OCI-LY7 (cell line): ENCODE results near the gene UGT1A7. TPM values are rescaled to one million over a fixed set of nuclear protein-coding genes. Genes with fewer than 3 reads are reported as not detected.

Experiments used
- BruUV-seq: library from RNA; stranded (reverse); fragments of 400-500 nt; replicated peaks from 2 replicates; lab custom pipeline; 2021; lab: Mats Ljungman, UMichigan
- CTCF ChIA-PET: fragments of 300-600 bp; sonication (Branson Sonifier 250); formaldehyde crosslinking; loops from one replicate; lab custom pipeline; 2022; ENCODE audit warnings: antibody characterized with exemption; ENCODE audit not compliant: unreplicated experiment; lab: Charles Lee
- POLR2A ChIA-PET: fragments of 300-600 bp; sonication (Branson Sonifier 250); formaldehyde crosslinking; loops from one replicate; lab custom pipeline; 2022; ENCODE audit warnings: antibody characterized with exemption; lab: Charles Lee
- DNase-seq: peaks from one replicate; pipeline ENCODE4 v3.0.0-alpha.2; 2015; ENCODE audit warnings: low spot score
- H2AFZ ChIP-seq: fragments of 200-600 bp; sonication (generic), shearing (Covaris generic); 2 replicates; pipeline ENCODE4 v1.6.1; 2014; ENCODE audit warnings: mild to moderate bottlenecking, antibody characterized with exemption, low read length, moderate library complexity
- H3K27ac ChIP-seq: fragments of 200-600 bp; sonication (generic); 2 replicates; pipeline ENCODE4 v1.5.1; 2014; ENCODE audit warnings: mixed run types, low read depth, mild to moderate bottlenecking, moderate library complexity, low read length, inconsistent platforms; ENCODE audit not compliant: poor library complexity, severe bottlenecking
- H3K36me3 ChIP-seq: fragments of 200-600 bp; sonication (generic); 2 replicates; pipeline ENCODE4 v1.6.1; 2014; ENCODE audit warnings: mild to moderate bottlenecking, antibody characterized with exemption, low read length, moderate library complexity, mixed read lengths; ENCODE audit not compliant: insufficient read depth
- H3K4me1 ChIP-seq: fragments of 200-600 bp; sonication (generic); 2 replicates; pipeline ENCODE4 v1.5.1; 2014; ENCODE audit warnings: mild to moderate bottlenecking, low read length; ENCODE audit not compliant: insufficient read depth, poor library complexity, severe bottlenecking
- H3K4me2 ChIP-seq: fragments of 200-600 bp; sonication (generic); 2 replicates; pipeline ENCODE4 v1.6.1; 2014; ENCODE audit warnings: mild to moderate bottlenecking, low read length
- H3K4me3 ChIP-seq: fragments of 200-600 bp; sonication (generic); 2 replicates; pipeline ENCODE4 v1.5.1; 2014; ENCODE audit warnings: mild to moderate bottlenecking, low read depth, low read length; ENCODE audit not compliant: poor library complexity, severe bottlenecking
- H3K79me2 ChIP-seq: fragments of 200-600 bp; sonication (generic); 2 replicates; pipeline ENCODE4 v1.6.1; 2016; ENCODE audit warnings: low read depth, mild to moderate bottlenecking, low read length, moderate library complexity, mixed read lengths; ENCODE audit not compliant: insufficient read depth
- H3K9me2 ChIP-seq: fragments of 200-600 bp; sonication (generic); 2 replicates; pipeline ENCODE4 v1.6.1; 2016; ENCODE audit warnings: mild to moderate bottlenecking, low read length, mixed read lengths; ENCODE audit not compliant: insufficient read depth
- H3K9me3 ChIP-seq: fragments of 200-600 bp; sonication (generic); 2 replicates; pipeline ENCODE4 v1.6.1; 2014; ENCODE audit warnings: mild to moderate bottlenecking, mixed run types, low read length, mixed read lengths
- H4K20me1 ChIP-seq: fragments of 200-600 bp; sonication (generic); 2 replicates; pipeline ENCODE4 v1.6.1; 2014; ENCODE audit warnings: mild to moderate bottlenecking, antibody characterized with exemption, low read length, moderate library complexity, mixed read lengths; ENCODE audit not compliant: insufficient read depth
- EZH2phosphoT487 ChIP-seq: fragments of 200-600 bp; sonication (generic); IDR thresholded peaks from 2 replicates; pipeline ENCODE4 v1.6.1; 2018; ENCODE audit warnings: low read depth, borderline replicate concordance, mild to moderate bottlenecking, mixed run types, antibody characterized with exemption, low read length, moderate library complexity, mixed read lengths
- intact Hi-C: fragments of 100-400 bp; cut with micrococcal nuclease; formaldehyde crosslinking; loops from one replicate; pipeline ENCODE4 v1.10.0; 2022; ENCODE audit not compliant: unreplicated experiment
- total RNA-seq, 2 experiments: library from RNA; depleted of rRNA in 1 of 2; stranded (reverse); fragments of >200 nt in 1 of 2; shearing (Covaris generic) in 1 of 2; gene quantifications; 2 replicates each; pipeline ENCODE4 v1.2.3, GENCODE V29; 2014 to 2022
- TF ChIP-seq, protein P1 (sequence below): fragments of 200-600 bp; sonication (generic); conservative IDR thresholded peaks from 2 replicates; pipeline ENCODE4 v1.5.1; 2014; ENCODE audit warnings: mild to moderate bottlenecking, antibody characterized with exemption, low read length, moderate library complexity, mixed read lengths

The UGT1A7 gene
- total RNA-seq, 2 experiments from 2014 or later: not detected

DNA sequence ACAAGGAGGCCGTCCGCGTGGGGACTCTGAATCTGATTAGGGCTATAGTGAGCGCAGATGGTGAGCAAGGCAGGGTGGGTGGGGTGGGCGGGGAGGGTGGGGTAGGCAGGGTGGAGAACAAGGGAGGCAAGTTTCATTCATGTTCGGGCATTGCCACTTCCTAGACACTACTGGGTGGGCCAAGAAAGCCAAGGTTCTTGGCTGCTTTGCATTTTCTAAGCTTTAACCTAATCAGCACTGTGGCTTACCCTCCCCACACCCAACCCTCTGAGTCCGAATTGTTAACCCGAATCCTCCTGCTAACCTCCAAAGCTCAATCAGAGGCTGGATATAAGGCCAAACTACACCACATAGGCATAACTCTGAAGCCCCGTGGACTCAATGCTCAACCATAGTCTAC is 114.6 kb downstream of the UGT1A7 start:
- no peak overlapping the region for H3K4me2 ChIP-seq
- no peaks in the 10 kb centered on the region for H3K9me2 ChIP-seq
- H4K20me1 ChIP-seq: no peaks in the 10 kb centered on the region
- ChIA-PET CTCF (no interaction called here), POLR2A (interaction anchor here (0.6 kb wide), 1 partner anchor 124 kb away, joined by 3 read pairs; no protein-coding TSS in a partner anchor)
- H3K79me2 ChIP-seq: no peaks in the 10 kb centered on the region
- H3K4me1 ChIP-seq: peaks cover 5% of the 10 kb centered on the region
- no peaks in the 10 kb centered on the region for H3K9me3 ChIP-seq
- H3K27ac ChIP-seq: no peak overlapping the region
- H3K36me3 ChIP-seq: no peaks in the 10 kb centered on the region
- H3K4me3 ChIP-seq: no peak overlapping the region
- intact Hi-C loops: no loop called here
- no peak for TF ChIP-seq EZH2phosphoT487
- TF ChIP-seq, protein P1, sequence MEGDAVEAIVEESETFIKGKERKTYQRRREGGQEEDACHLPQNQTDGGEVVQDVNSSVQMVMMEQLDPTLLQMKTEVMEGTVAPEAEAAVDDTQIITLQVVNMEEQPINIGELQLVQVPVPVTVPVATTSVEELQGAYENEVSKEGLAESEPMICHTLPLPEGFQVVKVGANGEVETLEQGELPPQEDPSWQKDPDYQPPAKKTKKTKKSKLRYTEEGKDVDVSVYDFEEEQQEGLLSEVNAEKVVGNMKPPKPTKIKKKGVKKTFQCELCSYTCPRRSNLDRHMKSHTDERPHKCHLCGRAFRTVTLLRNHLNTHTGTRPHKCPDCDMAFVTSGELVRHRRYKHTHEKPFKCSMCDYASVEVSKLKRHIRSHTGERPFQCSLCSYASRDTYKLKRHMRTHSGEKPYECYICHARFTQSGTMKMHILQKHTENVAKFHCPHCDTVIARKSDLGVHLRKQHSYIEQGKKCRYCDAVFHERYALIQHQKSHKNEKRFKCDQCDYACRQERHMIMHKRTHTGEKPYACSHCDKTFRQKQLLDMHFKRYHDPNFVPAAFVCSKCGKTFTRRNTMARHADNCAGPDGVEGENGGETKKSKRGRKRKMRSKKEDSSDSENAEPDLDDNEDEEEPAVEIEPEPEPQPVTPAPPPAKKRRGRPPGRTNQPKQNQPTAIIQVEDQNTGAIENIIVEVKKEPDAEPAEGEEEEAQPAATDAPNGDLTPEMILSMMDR: no peak
- DNase-seq: no peak
- no peak overlapping the region for H2AFZ ChIP-seq
- no TSS peak for BruUV-seq

DNA sequence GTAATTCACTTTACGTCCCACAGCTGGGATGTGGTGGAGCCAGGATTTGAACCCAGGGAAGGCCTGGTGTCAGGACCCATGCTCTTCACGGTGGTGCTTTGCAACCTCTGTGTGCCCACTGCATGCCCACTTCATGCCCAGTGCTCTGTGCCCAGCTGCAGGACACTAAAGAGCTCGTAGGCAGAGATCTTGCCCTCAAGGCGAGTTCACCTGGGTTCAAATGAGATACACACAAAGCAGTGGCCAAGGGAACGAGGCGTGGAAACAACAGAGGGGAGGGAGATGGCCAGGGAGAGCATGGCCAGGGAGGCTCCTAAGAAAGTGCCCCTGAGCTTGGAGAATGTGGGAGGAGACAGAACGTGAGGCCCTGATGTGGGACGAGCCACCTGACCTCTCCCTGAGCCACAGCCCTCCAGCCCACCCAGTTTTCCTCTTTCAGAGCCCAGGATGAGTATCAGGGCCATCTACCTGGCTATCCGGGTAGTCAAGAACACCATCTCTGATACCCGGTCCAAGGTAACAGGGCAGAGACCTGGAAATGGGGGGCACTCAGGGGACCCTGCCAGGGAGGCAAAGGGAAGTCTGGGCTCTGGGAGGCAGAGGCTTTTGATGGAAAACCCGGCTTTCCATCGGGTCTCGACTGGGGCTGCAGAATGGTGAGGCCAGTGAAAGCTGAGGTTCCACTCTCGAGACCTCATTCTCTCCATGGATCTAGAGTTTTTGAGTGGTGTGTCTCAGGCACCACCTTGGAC is 116.8 kb downstream of the UGT1A7 start:
- no peak for TF ChIP-seq EZH2phosphoT487
- TF ChIP-seq, protein P1: no peak

DNA sequence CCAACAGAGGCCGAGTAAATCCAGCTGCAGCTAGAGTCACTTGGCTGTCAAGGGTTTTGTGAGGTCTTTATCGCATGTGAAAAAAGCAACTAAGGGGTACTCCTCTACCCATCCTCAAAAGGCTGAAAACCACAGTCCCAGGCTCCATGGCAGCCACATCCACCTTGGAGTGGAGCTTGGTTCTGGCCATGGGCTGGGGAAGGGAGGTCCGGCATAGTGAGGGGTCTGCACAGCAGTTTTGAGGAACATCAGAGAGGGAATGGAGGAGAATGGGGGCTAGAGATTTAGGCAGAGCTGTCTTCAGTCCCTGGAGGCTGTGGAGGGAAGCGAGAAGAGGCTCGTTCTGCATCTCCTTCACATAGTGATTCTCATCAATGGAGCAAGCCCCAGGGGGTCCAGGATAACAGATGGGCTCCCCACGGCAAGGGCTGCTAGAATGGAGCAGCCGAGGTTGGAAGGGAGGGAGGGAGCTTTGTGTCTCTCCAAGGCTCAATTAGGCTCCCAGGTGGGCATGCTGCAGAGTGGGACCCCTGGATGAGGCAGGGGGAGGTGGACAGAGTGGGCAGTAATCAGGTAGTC is 117.5 kb downstream of the UGT1A7 start:
- BruUV-seq: no TSS peak
- ChIA-PET CTCF (interaction anchor here (0.5 kb wide), 1 partner anchor 788 kb away, joined by 3 read pairs; no protein-coding TSS in a partner anchor), POLR2A (interaction anchor here (0.5 kb wide), 1 partner anchor 170 kb away, joined by 3 read pairs; no protein-coding TSS in a partner anchor)
- no peak overlapping the region for H3K4me3 ChIP-seq
- no peaks in the 10 kb centered on the region for H3K9me2 ChIP-seq
- intact Hi-C loops: no loop called here
- no peak for TF ChIP-seq EZH2phosphoT487
- TF ChIP-seq, protein P1: no peak
- DNase-seq: no peak
- peaks cover 11% of the 10 kb centered on the region for H3K4me1 ChIP-seq
- no peaks in the 10 kb centered on the region for H3K9me3 ChIP-seq
- H3K36me3 ChIP-seq: no peaks in the 10 kb centered on the region
- H3K79me2 ChIP-seq: no peaks in the 10 kb centered on the region
- no peak overlapping the region for H2AFZ ChIP-seq
- no peak overlapping the region for H3K27ac ChIP-seq
- no peak overlapping the region for H3K4me2 ChIP-seq
- H4K20me1 ChIP-seq: no peaks in the 10 kb centered on the region

More for the DNA sequence above, 116.8 kb downstream of the UGT1A7 start:
- no TSS peak for BruUV-seq
- CTCF ChIA-PET: interaction anchor here (0.5 kb wide), 1 partner anchor 787 kb away, joined by 3 read pairs; no protein-coding TSS in a partner anchor
- Histone ChIP-seq H2AFZ (no peak overlapping the region), H3K27ac (no peak overlapping the region), H3K9me2 (no peaks in the 10 kb centered on the region), H3K9me3 (no peaks in the 10 kb centered on the region), H3K36me3 (no peaks in the 10 kb centered on the region), H3K4me3 (no peak overlapping the region), H3K4me2 (no peak overlapping the region), H4K20me1 (no peaks in the 10 kb centered on the region), H3K4me1 (peaks cover 11% of the 10 kb centered on the region), H3K79me2 (no peaks in the 10 kb centered on the region)
- DNase-seq: no peak
- intact Hi-C loops: no loop called here
- POLR2A ChIA-PET: no interaction called here
